Caco-2 (cell line): Measurements from ENCODE around the gene NLGN3. TPM values are rescaled to one million over a fixed set of nuclear protein-coding genes. Genes with fewer than 3 reads are reported as not detected.
A peak's percentile ranks its signal among the peaks of the same experiment; 100 is the strongest.

Experiments
- BruUV-seq: library from RNA; stranded (reverse); fragments of 400-500 nt; replicated peaks from 2 replicates; lab custom pipeline; 2021; lab: Mats Ljungman, UMichigan
- CTCF ChIA-PET: fragments of 300-600 bp; sonication (Branson Sonifier 250); formaldehyde crosslinking; loops from one replicate; lab custom pipeline; 2022; ENCODE audit warnings: antibody characterized with exemption; lab: Charles Lee
- POLR2A ChIA-PET: fragments of 300-600 bp; sonication (Branson Sonifier 250); formaldehyde crosslinking; loops from one replicate; lab custom pipeline; 2022; ENCODE audit warnings: antibody characterized with exemption; lab: Charles Lee
- DNase-seq, 2 experiments: peaks; one replicate each; pipeline versions ENCODE4 v3.0.0 to v3.0.0-alpha.2; 2020 to 2022
- H3K27me3 ChIP-seq: replicated peaks from 2 replicates; pipeline ENCODE4 v1.6.0; 2011; ENCODE audit warnings: low read length; ENCODE audit not compliant: control insufficient read depth, insufficient read depth
- H3K36me3 ChIP-seq: 2 replicates; pipeline ENCODE4 v1.5.1; 2011; ENCODE audit warnings: low read length; ENCODE audit not compliant: control insufficient read depth, insufficient read depth
- H3K4me1 ChIP-seq: fragments of 250-450 bp; sonication (Bioruptor Pico); 2 replicates; pipeline ENCODE4 v1.5.1; 2020; ENCODE audit warnings: mild to moderate bottlenecking
- H3K4me3 ChIP-seq: 2 replicates; pipeline ENCODE4 v1.5.1; 2011; ENCODE audit warnings: low read depth, mild to moderate bottlenecking, control low read depth, low read length
- H3K9me3 ChIP-seq: fragments of 250-450 bp; sonication (Bioruptor Pico); 2 replicates; pipeline ENCODE4 v1.5.1; 2020; ENCODE audit warnings: mild to moderate bottlenecking, moderate library complexity
- H3K27ac Mint-ChIP-seq: one replicate; pipeline ENCODE4 v1.8.0; 2022; ENCODE audit warnings: mixed read lengths; ENCODE audit not compliant: unreplicated experiment
- H3K27me3 Mint-ChIP-seq: one replicate; pipeline ENCODE4 v1.8.0; 2022; ENCODE audit warnings: mixed read lengths; ENCODE audit not compliant: insufficient read depth, unreplicated experiment
- H3K36me3 Mint-ChIP-seq: one replicate; pipeline ENCODE4 v1.8.0; 2022; ENCODE audit warnings: mild to moderate bottlenecking, mixed read lengths; ENCODE audit not compliant: insufficient read depth, unreplicated experiment
- H3K4me1 Mint-ChIP-seq: one replicate; pipeline ENCODE4 v1.8.0; 2022; ENCODE audit warnings: low read depth, mixed read lengths; ENCODE audit not compliant: unreplicated experiment
- H3K4me3 Mint-ChIP-seq: one replicate; pipeline ENCODE4 v1.8.0; 2022; ENCODE audit warnings: mild to moderate bottlenecking, moderate library complexity, mixed read lengths; ENCODE audit not compliant: unreplicated experiment
- H3K9me3 Mint-ChIP-seq: one replicate; pipeline ENCODE4 v1.8.0; 2022; ENCODE audit warnings: mixed read lengths; ENCODE audit not compliant: unreplicated experiment
- intact Hi-C: fragments of 100-400 bp; cut with micrococcal nuclease; formaldehyde crosslinking; loops from one replicate; pipeline ENCODE4 v1.10.0; 2022; ENCODE audit not compliant: unreplicated experiment
- total RNA-seq: library from RNA; stranded (reverse); gene quantifications from 2 replicates; pipeline ENCODE4 v1.2.3, GENCODE V29; 2022
- TF ChIP-seq, protein P1 (sequence below), 2 experiments: fragments of 200-600 bp in 1 of 2; IDR thresholded peaks; 1 replicate in 1 of 2; 2 replicates in 1 of 2; pipeline versions ENCODE4 v1.5.1 to v1.8.0; 2011 to 2022; ENCODE audit warnings: antibody characterized with exemption in 1 of 2, control low read depth in 1 of 2, inconsistent platforms in 1 of 2, low read depth in 1 of 2, low read length in 1 of 2, mild to moderate bottlenecking in 1 of 2, moderate library complexity in 1 of 2; ENCODE audit not compliant: insufficient read depth in 1 of 2, severe bottlenecking in 1 of 2, unreplicated experiment in 1 of 2

The NLGN3 gene
- total RNA-seq, 1 experiment from 2014 or later, result 0.61 TPM

DNA sequence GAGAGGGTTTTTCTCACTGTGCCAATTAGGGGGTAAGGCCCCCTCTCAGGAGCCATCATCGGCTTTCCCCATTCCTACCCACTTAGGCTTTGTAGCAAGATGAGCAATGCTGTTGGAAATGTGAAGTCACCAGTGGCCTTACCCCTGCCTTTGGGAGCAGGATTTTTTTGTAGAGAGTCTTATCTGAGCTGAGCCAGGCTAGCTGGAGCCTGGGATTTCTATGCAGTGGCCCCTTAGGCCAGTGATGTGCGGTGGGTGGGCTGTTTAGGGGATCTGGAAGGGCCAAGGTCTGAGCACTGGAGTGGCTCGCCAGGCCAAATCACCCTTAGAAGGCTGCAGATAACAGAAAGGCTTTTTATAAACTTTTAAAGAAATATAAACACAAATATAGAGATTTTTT is 42.3 kb upstream of the NLGN3 start:
- H3K4me1 ChIP-seq, result peaks cover 9% of the 10 kb centered on the region
- ChIA-PET POLR2A (interaction anchor here (0.6 kb wide), 1 partner anchor 80 kb away, joined by 3 read pairs; no protein-coding TSS in a partner anchor), CTCF (interaction anchor here (0.5 to 1.2 kb wide), 2 partner anchors 10 to 73 kb away, joined by 3 to 6 read pairs; no protein-coding TSS in a partner anchor)
- no peaks in the 10 kb centered on the region for H3K27me3 ChIP-seq
- H3K36me3 ChIP-seq, result no peaks in the 10 kb centered on the region
- Mint-ChIP-seq H3K4me1 (peaks cover 13% of the 10 kb centered on the region), H3K36me3 (peaks cover 2% of the 10 kb centered on the region), H3K27me3 (no peaks in the 10 kb centered on the region), H3K9me3 (no peaks in the 10 kb centered on the region), H3K4me3 (no peak overlapping the region), H3K27ac (peak overlapping the region; percentile 89)
- H3K4me3 ChIP-seq, result no peak overlapping the region
- no peaks in the 10 kb centered on the region for H3K9me3 ChIP-seq
- TF ChIP-seq, protein P1, sequence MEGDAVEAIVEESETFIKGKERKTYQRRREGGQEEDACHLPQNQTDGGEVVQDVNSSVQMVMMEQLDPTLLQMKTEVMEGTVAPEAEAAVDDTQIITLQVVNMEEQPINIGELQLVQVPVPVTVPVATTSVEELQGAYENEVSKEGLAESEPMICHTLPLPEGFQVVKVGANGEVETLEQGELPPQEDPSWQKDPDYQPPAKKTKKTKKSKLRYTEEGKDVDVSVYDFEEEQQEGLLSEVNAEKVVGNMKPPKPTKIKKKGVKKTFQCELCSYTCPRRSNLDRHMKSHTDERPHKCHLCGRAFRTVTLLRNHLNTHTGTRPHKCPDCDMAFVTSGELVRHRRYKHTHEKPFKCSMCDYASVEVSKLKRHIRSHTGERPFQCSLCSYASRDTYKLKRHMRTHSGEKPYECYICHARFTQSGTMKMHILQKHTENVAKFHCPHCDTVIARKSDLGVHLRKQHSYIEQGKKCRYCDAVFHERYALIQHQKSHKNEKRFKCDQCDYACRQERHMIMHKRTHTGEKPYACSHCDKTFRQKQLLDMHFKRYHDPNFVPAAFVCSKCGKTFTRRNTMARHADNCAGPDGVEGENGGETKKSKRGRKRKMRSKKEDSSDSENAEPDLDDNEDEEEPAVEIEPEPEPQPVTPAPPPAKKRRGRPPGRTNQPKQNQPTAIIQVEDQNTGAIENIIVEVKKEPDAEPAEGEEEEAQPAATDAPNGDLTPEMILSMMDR (IDR thresholded peaks at IDR 0.05; ENCODE audit: insufficient read depth in 1 of 2, low read depth in 1 of 2, low read length in 1 of 2, severe bottlenecking in 1 of 2, unreplicated experiment in 1 of 2), result no peak
- BruUV-seq, result no TSS peak
- intact Hi-C loops, result no loop called here
- no peak for DNase-seq

DNA sequence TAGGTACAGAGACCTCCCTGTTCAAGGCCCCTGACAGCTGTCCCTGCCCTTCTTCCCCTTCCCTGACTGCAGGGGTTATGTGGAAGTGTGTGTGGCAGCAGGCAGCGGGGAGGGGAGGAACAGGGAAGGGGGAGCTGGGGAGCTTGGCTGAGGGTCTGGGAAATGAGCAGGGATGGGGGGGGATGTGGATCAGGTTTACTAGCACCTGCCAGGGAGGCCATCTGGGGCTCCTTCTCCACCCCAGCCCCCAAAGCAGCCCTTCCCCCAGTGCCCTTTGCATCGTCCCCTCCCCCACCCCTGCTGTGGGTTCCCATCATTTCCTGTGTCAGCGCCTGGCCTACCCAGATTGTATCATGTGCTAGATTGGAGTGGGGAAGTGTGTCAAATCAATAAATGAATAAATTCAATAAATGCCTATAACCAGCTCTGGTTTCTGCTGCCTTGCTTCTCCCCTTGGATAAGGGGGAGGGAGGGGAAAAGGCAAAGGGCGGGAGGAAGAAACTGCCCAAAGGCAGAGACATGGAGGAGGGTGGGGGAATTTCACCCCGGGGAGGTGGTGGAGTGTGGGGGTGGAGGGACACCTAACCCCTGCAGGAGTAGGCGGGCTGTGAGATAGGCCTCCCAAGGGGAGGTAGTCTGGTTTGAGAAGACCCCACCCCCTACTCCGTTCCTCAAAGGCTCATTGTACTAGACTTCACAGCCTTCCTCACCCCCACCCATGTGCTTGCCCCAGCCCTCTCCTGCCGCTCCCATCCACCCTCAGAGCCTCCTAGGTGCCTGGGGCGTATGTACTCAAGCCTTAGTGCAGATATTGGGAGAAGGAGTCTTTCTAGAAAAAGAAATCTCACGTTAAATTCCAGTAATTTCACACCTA is 41.3 kb upstream of the NLGN3 start:
- ChIA-PET CTCF (interaction anchor here (1.2 kb wide), 1 partner anchor 9 kb away, joined by 3 read pairs; no protein-coding TSS in a partner anchor), POLR2A (interaction anchor here (0.7 kb wide), 1 partner anchor 80 kb away, joined by 17 read pairs; no protein-coding TSS in a partner anchor)
- peaks cover 13% of the 10 kb centered on the region for H3K4me1 Mint-ChIP-seq

DNA sequence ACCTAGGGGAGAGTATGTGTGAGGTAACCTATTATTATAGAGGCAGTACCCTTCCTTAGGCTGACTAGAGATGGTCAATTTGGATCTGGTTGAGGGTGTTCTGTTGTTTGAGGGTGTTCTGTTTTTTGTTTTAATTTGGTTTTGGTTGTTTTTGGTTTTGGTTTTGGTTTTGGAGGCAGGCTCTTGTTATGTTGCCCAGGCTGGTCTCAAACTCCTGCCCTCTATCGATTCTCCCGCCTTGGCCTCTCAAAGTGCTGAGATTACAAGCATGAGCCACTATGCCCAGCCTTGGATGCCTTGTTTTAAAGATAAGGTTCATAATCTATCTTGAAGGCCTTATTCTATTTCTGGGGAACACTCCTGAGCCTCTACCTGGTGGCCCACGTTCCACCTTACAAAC is 39.0 kb upstream of the NLGN3 start:
- H3K9me3 Mint-ChIP-seq, result no peaks in the 10 kb centered on the region
- no peaks in the 10 kb centered on the region for H3K27me3 Mint-ChIP-seq
- DNase-seq, result no peak
- H3K4me3 Mint-ChIP-seq, result no peak overlapping the region
- TF ChIP-seq, protein P1 (IDR thresholded peaks at IDR 0.05; ENCODE audit: insufficient read depth in 1 of 2, low read depth in 1 of 2, low read length in 1 of 2, severe bottlenecking in 1 of 2, unreplicated experiment in 1 of 2), result no peak
- peaks cover 13% of the 10 kb centered on the region for H3K4me1 Mint-ChIP-seq
- no TSS peak for BruUV-seq
- H3K4me1 ChIP-seq, result peaks cover 9% of the 10 kb centered on the region
- CTCF ChIA-PET, result interaction anchor here (0.6 kb wide), 1 partner anchor 313 kb away, joined by 3 read pairs; no protein-coding TSS in a partner anchor
- no peak overlapping the region for H3K27ac Mint-ChIP-seq
- no peaks in the 10 kb centered on the region for H3K9me3 ChIP-seq
- no peak overlapping the region for H3K4me3 ChIP-seq
- intact Hi-C loops, result no loop called here
- H3K36me3 Mint-ChIP-seq, result peaks cover 6% of the 10 kb centered on the region
- H3K27me3 ChIP-seq, result no peaks in the 10 kb centered on the region
- POLR2A ChIA-PET, result no interaction called here
- no peaks in the 10 kb centered on the region for H3K36me3 ChIP-seq

More for the DNA sequence above, 41.3 kb upstream of the NLGN3 start:
- Histone ChIP-seq H3K4me1 (peaks cover 9% of the 10 kb centered on the region), H3K9me3 (no peaks in the 10 kb centered on the region), H3K27me3 (no peaks in the 10 kb centered on the region), H3K36me3 (no peaks in the 10 kb centered on the region), H3K4me3 (peak overlapping the region; percentile 27)
- Mint-ChIP-seq H3K4me3 (peak overlapping the region; percentile 78), H3K9me3 (no peaks in the 10 kb centered on the region), H3K27me3 (no peaks in the 10 kb centered on the region), H3K27ac (peak overlapping the region; percentile 89), H3K36me3 (peaks cover 6% of the 10 kb centered on the region)
- intact Hi-C loops, result no loop called here
- DNase-seq, result peak; percentile 75 to 86
- BruUV-seq, result no TSS peak
- TF ChIP-seq, protein P1 (IDR thresholded peaks at IDR 0.05; ENCODE audit: insufficient read depth in 1 of 2, low read depth in 1 of 2, low read length in 1 of 2, severe bottlenecking in 1 of 2, unreplicated experiment in 1 of 2), result no peak
